ENCODE results near the gene DLGAP1. TPM values are rescaled to one million over a fixed set of nuclear protein-coding genes. Genes with fewer than 3 reads are reported as not detected.
A peak's percentile ranks its signal among the peaks of the same experiment; 100 is the strongest.

The DLGAP1 gene
- total and polyA plus RNA-seq, 2 of the 13 experiments (the other 11 are each of a cell fraction or from before 2014, with no cell fraction given) = 0.01 TPM; not detected in 1

- intact Hi-C loops (cut with micrococcal nuclease; ENCODE audit: unreplicated experiment) = loop anchor here (1.0 to 5.0 kb wide), 11 partner anchors 17 to 385 kb away; no protein-coding TSS in a partner anchor
- in situ Hi-C loops (cut with HindIII; ENCODE audit: extremely low pct_ligation_motif_present, low pct_unique_long_range_greater_than_20kb) = loop anchor here (5.0 kb wide), 3 partner anchors 74 to 384 kb away; partner anchors contain the start of gene TGIF1
- Histone ChIP-seq H3K4me1 (ENCODE audit: insufficient read depth, low read length) (peaks cover 55% of the 10 kb centered on the region), H3K4me2 (ENCODE audit: low read depth, low read length) (peak overlapping the region; percentile 77), H2AFZ (ENCODE audit: low read length) (no peak overlapping the region), H3K79me2 (ENCODE audit: insufficient read depth, low read length) (no peaks in the 10 kb centered on the region), H3K27me3 (ENCODE audit: control insufficient read depth in 1 of 2, insufficient read depth in 2 of 2, low read length in 2 of 2) (no peaks in the 10 kb centered on the region), H3K4me3 (replicated peaks in 1 of 3; ENCODE audit: insufficient read depth in 1 of 3, low read depth in 2 of 3, low read length in 3 of 3) (peak overlapping the region; percentile 36 to 53 (median 42); a peak in 5 of 6 replicates), H3K27ac (ENCODE audit: extremely low read length, insufficient read depth, low read length) (peak overlapping the region; percentile 85), H3K36me3 (replicated peaks in 1 of 2; ENCODE audit: control insufficient read depth in 1 of 2, insufficient read depth in 2 of 2, low read length in 2 of 2) (no peaks in the 10 kb centered on the region), H3K9me3 (ENCODE audit: low read length) (peaks cover 3% of the 10 kb centered on the region; the same call in 1 of the 2 replicates), H4K20me1 (ENCODE audit: insufficient read depth, low read length) (no peaks in the 10 kb centered on the region), H3K9ac (ENCODE audit: insufficient read depth, low read depth, low read length) (peak overlapping the region; percentile 73)
- DNase-seq (ENCODE audit: low spot score) = peak; percentile 99
- ChIA-PET CTCF (ENCODE audit: low intra/inter-chr PET ratio, low total read pairs) (interaction anchor here (0.9 to 4.6 kb wide), 6 partner anchors 30 to 384 kb away, joined by 3 to 29 read pairs (median 9); no protein-coding TSS in a partner anchor), POLR2A (interaction anchor here (0.7 to 5.5 kb wide), 27 partner anchors 10 to 727 kb away, joined by 3 to 271 read pairs (median 5); partner anchors contain the start of gene MYL12A)
- TSS peak; percentile 96 for BruUV-seq (replicated peaks)
- FAIRE-seq = peak; percentile 89
- under 1% methylated on average over 20 of the region's 20 CpGs for WGBS (ENCODE audit: low lambda C conversion rate)
- ATAC-seq = peak; percentile 90
- TF ChIP-seq CREM (IDR thresholded peaks at IDR 0.05) (peak; percentile 91), CREM (CRISPR knock-in tag; IDR thresholded peaks at IDR 0.05) (no peak), MYC (CRISPR knock-in tag; IDR thresholded peaks at IDR 0.05; ENCODE audit: borderline replicate concordance) (peak; percentile 58; the same call in 1 of the 2 replicates), HMG20A (CRISPR knock-in tag; IDR thresholded peaks at IDR 0.05; ENCODE audit: borderline replicate concordance) (peak; percentile 91), ZNF607 (CRISPR knock-in tag; IDR thresholded peaks at IDR 0.05; ENCODE audit: borderline replicate concordance) (0 out of 2 replicates have a peak, but pooled peaks have one; percentile 32), SP4 (CRISPR knock-in tag; IDR thresholded peaks at IDR 0.05) (0 out of 2 replicates have a peak, but pooled peaks have one; percentile 30), FOXK1 (CRISPR knock-in tag; IDR thresholded peaks at IDR 0.05; ENCODE audit: borderline replicate concordance, low read depth) (peak; percentile 85; the same call in 1 of the 2 replicates), ZSCAN21 (CRISPR knock-in tag; IDR thresholded peaks at IDR 0.05; ENCODE audit: borderline replicate concordance) (0 out of 2 replicates have a peak, but pooled peaks have one; percentile 52), ZMYM3 (CRISPR knock-in tag; IDR thresholded peaks at IDR 0.05) (0 out of 2 replicates have a peak, but pooled peaks have one; percentile 30), ATF2 (CRISPR knock-in tag; IDR thresholded peaks at IDR 0.05) (0 out of 2 replicates have a peak, but pooled peaks have one; percentile 33), MTA1 (CRISPR knock-in tag; IDR thresholded peaks at IDR 0.05; ENCODE audit: borderline replicate concordance) (peak; percentile 58; the same call in 1 of the 2 replicates), XRCC5 (optimal IDR thresholded peaks at IDR 0.05; ENCODE audit: low read length) (peak; percentile 80), RARA (CRISPR knock-in tag; IDR thresholded peaks at IDR 0.05) (peak; percentile 96)
- TF ChIP-seq, protein P1, sequence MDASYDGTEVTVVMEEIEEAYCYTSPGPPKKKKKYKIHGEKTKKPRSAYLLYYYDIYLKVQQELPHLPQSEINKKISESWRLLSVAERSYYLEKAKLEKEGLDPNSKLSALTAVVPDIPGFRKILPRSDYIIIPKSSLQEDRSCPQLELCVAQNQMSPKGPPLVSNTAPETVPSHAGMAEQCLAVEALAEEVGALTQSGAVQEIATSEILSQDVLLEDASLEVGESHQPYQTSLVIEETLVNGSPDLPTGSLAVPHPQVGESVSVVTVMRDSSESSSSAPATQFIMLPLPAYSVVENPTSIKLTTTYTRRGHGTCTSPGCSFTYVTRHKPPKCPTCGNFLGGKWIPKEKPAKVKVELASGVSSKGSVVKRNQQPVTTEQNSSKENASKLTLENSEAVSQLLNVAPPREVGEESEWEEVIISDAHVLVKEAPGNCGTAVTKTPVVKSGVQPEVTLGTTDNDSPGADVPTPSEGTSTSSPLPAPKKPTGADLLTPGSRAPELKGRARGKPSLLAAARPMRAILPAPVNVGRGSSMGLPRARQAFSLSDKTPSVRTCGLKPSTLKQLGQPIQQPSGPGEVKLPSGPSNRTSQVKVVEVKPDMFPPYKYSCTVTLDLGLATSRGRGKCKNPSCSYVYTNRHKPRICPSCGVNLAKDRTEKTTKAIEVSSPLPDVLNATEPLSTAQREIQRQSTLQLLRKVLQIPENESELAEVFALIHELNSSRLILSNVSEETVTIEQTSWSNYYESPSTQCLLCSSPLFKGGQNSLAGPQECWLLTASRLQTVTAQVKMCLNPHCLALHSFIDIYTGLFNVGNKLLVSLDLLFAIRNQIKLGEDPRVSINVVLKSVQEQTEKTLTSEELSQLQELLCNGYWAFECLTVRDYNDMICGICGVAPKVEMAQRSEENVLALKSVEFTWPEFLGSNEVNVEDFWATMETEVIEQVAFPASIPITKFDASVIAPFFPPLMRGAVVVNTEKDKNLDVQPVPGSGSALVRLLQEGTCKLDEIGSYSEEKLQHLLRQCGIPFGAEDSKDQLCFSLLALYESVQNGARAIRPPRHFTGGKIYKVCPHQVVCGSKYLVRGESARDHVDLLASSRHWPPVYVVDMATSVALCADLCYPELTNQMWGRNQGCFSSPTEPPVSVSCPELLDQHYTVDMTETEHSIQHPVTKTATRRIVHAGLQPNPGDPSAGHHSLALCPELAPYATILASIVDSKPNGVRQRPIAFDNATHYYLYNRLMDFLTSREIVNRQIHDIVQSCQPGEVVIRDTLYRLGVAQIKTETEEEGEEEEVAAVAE (CRISPR knock-in tag; IDR thresholded peaks at IDR 0.05; ENCODE audit: borderline replicate concordance) = 0 out of 2 replicates have a peak, but pooled peaks have one; percentile 32
- TF ChIP-seq, protein P2, sequence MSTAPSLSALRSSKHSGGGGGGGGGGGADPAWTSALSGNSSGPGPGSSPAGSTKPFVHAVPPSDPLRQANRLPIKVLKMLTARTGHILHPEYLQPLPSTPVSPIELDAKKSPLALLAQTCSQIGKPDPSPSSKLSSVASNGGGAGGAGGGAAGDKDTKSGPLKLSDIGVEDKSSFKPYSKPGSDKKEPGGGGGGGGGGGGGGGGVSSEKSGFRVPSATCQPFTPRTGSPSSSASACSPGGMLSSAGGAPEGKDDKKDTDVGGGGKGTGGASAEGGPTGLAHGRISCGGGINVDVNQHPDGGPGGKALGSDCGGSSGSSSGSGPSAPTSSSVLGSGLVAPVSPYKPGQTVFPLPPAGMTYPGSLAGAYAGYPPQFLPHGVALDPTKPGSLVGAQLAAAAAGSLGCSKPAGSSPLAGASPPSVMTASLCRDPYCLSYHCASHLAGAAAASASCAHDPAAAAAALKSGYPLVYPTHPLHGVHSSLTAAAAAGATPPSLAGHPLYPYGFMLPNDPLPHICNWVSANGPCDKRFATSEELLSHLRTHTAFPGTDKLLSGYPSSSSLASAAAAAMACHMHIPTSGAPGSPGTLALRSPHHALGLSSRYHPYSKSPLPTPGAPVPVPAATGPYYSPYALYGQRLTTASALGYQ (CRISPR knock-in tag; IDR thresholded peaks at IDR 0.05) = peak; percentile 79
Observed at GRCh38 chr18:3665780-3666525, 789.2 kb downstream of the DLGAP1 start.

All from HepG2 (cell line).